Endothelial cell of umbilical vein (primary cell): Measurements from ENCODE around the gene EPN3. TPM values are rescaled to one million over a fixed set of nuclear protein-coding genes. Genes with fewer than 3 reads are reported as not detected.

ENCODE experiments used
- BruUV-seq: library from RNA; stranded (reverse); fragments of 400-500 nt; replicated peaks from 2 replicates; lab custom pipeline; 2021; lab: Mats Ljungman, UMichigan
- CTCF ChIA-PET: fragments of 300-600, 350-600 bp; sonication (Branson Sonifier 250); formaldehyde crosslinking; loops from one replicate; lab custom pipeline; 2021; ENCODE audit warnings: antibody characterized with exemption, inconsistent platforms; lab: Charles Lee
- POLR2A ChIA-PET: fragments of 300-600, 350-600 bp; sonication (Branson Sonifier 250); formaldehyde crosslinking; loops from one replicate; lab custom pipeline; 2021; ENCODE audit warnings: antibody characterized with exemption, inconsistent platforms; lab: Charles Lee
- DNase-seq: peaks from one replicate; pipeline ENCODE4 v3.0.0-alpha.2; 2011; ENCODE audit warnings: low read depth, low spot score
- FAIRE-seq: peaks from 2 replicates; lab custom pipeline; 2011; peaks lifted over from hg19 to GRCh38; lab: Jason Lieb, UNC
- H2AFZ ChIP-seq: 2 replicates; pipeline ENCODE4 v1.6.0; 2012; ENCODE audit warnings: low read depth, low read length, control low read depth, inconsistent platforms
- H3K27ac ChIP-seq: 2 replicates; pipeline ENCODE4 v1.5.1; 2011; ENCODE audit warnings: low read depth, mild to moderate bottlenecking, control low read depth, low read length, moderate library complexity; ENCODE audit not compliant: insufficient read depth
- H3K27me3 ChIP-seq, 2 experiments: 2 replicates each; pipeline versions ENCODE4 v1.6.0 to v1.6.1; 2011; ENCODE audit warnings: low read length in 2 of 2, mixed read lengths in 1 of 2; ENCODE audit not compliant: control insufficient read depth in 2 of 2, insufficient read depth in 2 of 2
- H3K36me3 ChIP-seq, 2 experiments: 2 replicates in 1 of 2; 3 replicates in 1 of 2; pipeline ENCODE4 v1.5.1; 2011; ENCODE audit warnings: low read length in 2 of 2, mild to moderate bottlenecking in 1 of 2, moderate library complexity in 1 of 2; ENCODE audit not compliant: control insufficient read depth in 2 of 2, insufficient read depth in 2 of 2; ENCODE audit errors: extremely low read depth in 1 of 2
- H3K4me1 ChIP-seq: 3 replicates; pipeline ENCODE4 v1.5.1; 2011; ENCODE audit warnings: mild to moderate bottlenecking, low read length; ENCODE audit not compliant: control insufficient read depth, insufficient read depth; ENCODE audit errors: extremely low read depth
- H3K4me2 ChIP-seq: 2 replicates; pipeline ENCODE4 v1.6.1; 2011; ENCODE audit warnings: low read length, control low read depth, mixed read lengths; ENCODE audit not compliant: insufficient read depth
- H3K4me3 ChIP-seq, 3 experiments: fragments of 200-600 bp in 1 of 3; sonication (generic), shearing (Covaris generic) in 1 of 3; replicated peaks in 1 of 3; 2 replicates each; pipeline ENCODE4 v1.5.1; 2011 to 2016; ENCODE audit warnings: control low read depth in 3 of 3, low read length in 3 of 3, mild to moderate bottlenecking in 2 of 3, inconsistent platforms in 1 of 3, low read depth in 1 of 3, moderate library complexity in 1 of 3; ENCODE audit not compliant: insufficient read depth in 1 of 3
- H3K79me2 ChIP-seq: 2 replicates; pipeline ENCODE4 v1.6.0; 2012; ENCODE audit warnings: low read length, inconsistent platforms; ENCODE audit not compliant: control insufficient read depth, insufficient read depth
- H3K9ac ChIP-seq: replicated peaks from 2 replicates; pipeline ENCODE3; 2011; ENCODE audit warnings: low read length, control low read depth; ENCODE audit not compliant: insufficient read depth; ENCODE audit errors: extremely low read depth
- H3K9me1 ChIP-seq: replicated peaks from 3 replicates; pipeline ENCODE4 v1.6.0; 2011; ENCODE audit warnings: mild to moderate bottlenecking, low read length; ENCODE audit not compliant: control insufficient read depth, insufficient read depth; ENCODE audit errors: extremely low read depth
- H3K9me3 ChIP-seq: replicated peaks from 2 replicates; pipeline ENCODE4 v1.5.1; 2012; ENCODE audit warnings: low read length, inconsistent platforms; ENCODE audit not compliant: control insufficient read depth, insufficient read depth
- H4K20me1 ChIP-seq: replicated peaks from 2 replicates; pipeline ENCODE3; 2011; ENCODE audit warnings: mild to moderate bottlenecking, low read length; ENCODE audit not compliant: control insufficient read depth, insufficient read depth; ENCODE audit errors: extremely low read depth
- EZH2 ChIP-seq: IDR thresholded peaks from 2 replicates; pipeline ENCODE4 v1.6.1; 2012; ENCODE audit warnings: borderline replicate concordance, low read depth, mild to moderate bottlenecking, moderate library complexity, low read length, inconsistent platforms; ENCODE audit not compliant: severe bottlenecking
- FOS ChIP-seq: IDR thresholded peaks from 2 replicates; pipeline ENCODE4 v1.6.1; 2011; ENCODE audit warnings: mild to moderate bottlenecking, low read length, moderate library complexity, borderline replicate concordance; ENCODE audit not compliant: insufficient read depth
- JUN ChIP-seq: IDR thresholded peaks from 2 replicates; pipeline ENCODE4 v1.6.1; 2011; ENCODE audit warnings: borderline replicate concordance, low read depth; ENCODE audit not compliant: insufficient read length, insufficient read depth
- MYC ChIP-seq: IDR thresholded peaks from one replicate; pipeline ENCODE4 v1.6.1; 2011; ENCODE audit warnings: mild to moderate bottlenecking, low read depth, low read length
- POLR2A ChIP-seq: IDR thresholded peaks from 2 replicates; pipeline ENCODE4 v1.6.1; 2012; ENCODE audit warnings: low read depth, mild to moderate bottlenecking, control low read depth, low read length
- POLR2AphosphoS5 ChIP-seq: IDR thresholded peaks from 2 replicates; pipeline ENCODE4 v1.6.1; 2012; ENCODE audit warnings: low read depth, mild to moderate bottlenecking, control low read depth, low read length, moderate library complexity; ENCODE audit not compliant: insufficient read depth
- dilution Hi-C: fragments of 300-500 bp; cut with MboI; formaldehyde crosslinking; loops from one replicate; pipeline ENCODE4 v1.15.0; 2019; ENCODE audit warnings: low sequenced_read_pairs; ENCODE audit not compliant: extremely low pct_ligation_motif_present
- intact Hi-C: fragments of 100-400 bp; cut with micrococcal nuclease; formaldehyde crosslinking; loops from one replicate; pipeline ENCODE4 v1.10.0; 2022
- polyA plus RNA-seq, 4 experiments: library from polyadenylated mRNA; depleted of rRNA in 3 of 4; stranded (reverse) in 3 of 4; unstranded in 1 of 4; fragments of >200 nt; gene quantifications; 2 replicates each; pipeline versions ENCODE4 v1.2.1 to v1.2.3, GENCODE V29; 2011 to 2012; ENCODE audit warnings: missing spikeins in 1 of 4
- total RNA-seq: library from RNA; stranded (reverse); gene quantifications from 2 replicates; pipeline ENCODE4 v1.2.3, GENCODE V29; 2021
- TF ChIP-seq, protein P1 (sequence below): IDR thresholded peaks from 2 replicates; pipeline ENCODE4 v1.6.1; 2011; ENCODE audit not compliant: insufficient read depth, insufficient read length
- TF ChIP-seq, protein P2 (sequence below), 2 donors: IDR thresholded peaks; 1 replicate in 1 of 2; 2 replicates in 1 of 2; pipeline ENCODE4 v1.5.1; 2011; ENCODE audit warnings: low read length in 2 of 2, mild to moderate bottlenecking in 2 of 2, moderate library complexity in 2 of 2, control low read depth in 1 of 2, inconsistent platforms in 1 of 2, low read depth in 1 of 2; ENCODE audit not compliant: insufficient read depth in 1 of 2; ENCODE audit errors: extremely low read depth in 1 of 2

Gene EPN3
- total and polyA plus RNA-seq, 2 donors (not counting 3 experiments of a cell fraction or from before 2014, with no cell fraction given) = not detected

DNA sequence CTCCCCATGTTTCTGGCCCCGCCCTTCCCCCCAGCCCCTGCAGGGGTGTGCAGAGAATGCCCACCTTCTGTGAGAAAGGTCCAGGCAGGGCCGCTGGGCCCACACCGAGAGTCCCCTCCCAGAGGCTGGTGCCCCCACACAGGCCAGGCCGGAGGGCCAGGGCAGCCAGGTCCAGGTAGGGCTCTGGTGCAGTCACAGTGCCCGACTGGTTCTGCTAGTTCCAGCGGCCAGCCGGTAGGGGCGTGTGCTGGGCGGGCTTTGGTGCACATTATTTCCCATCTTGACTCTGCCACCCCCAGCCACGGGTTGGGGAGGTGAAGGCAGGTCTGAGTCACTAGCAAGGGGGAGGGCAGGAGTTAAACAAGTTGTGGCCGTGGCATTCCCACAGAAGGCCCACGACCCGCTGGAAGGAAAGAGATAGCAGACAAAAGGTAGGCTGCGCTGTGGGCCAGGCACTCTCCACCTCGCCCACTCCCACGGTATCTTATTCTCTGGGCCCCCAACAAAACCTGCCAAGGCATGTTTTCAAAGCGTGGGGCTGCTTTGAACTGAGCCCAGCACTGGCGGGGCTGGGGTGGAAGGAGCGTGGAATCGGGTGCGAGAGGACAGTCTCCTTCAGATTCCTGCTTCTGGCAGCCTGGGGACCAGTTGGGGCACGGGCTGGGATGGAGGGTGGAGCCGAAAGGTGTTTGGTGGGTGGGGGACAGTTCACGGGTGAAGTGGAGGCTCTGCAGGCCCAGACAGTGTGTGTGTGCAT, 1.9 kb downstream of the EPN3 start:
- intact Hi-C loops = no loop called here
- dilution Hi-C loops = no loop called here
- BruUV-seq = no TSS peak
- Histone ChIP-seq H3K4me2 (no peak overlapping the region), H3K4me3 (no peak overlapping the region), H3K9me3 (no peaks in the 10 kb centered on the region), H3K4me1 (no peaks in the 10 kb centered on the region), H3K9me1 (no peaks in the 10 kb centered on the region), H3K27me3 (peaks cover 13 to 26% of the 10 kb centered on the region in 2 experiments), H3K79me2 (no peaks in the 10 kb centered on the region), H3K27ac (no peak overlapping the region), H3K36me3 (no peaks in the 10 kb centered on the region), H3K9ac (no peak overlapping the region), H2AFZ (no peak overlapping the region), H4K20me1 (no peaks in the 10 kb centered on the region)
- DNase-seq (no peak), FAIRE-seq (no peak)
- TF ChIP-seq MYC (no peak), FOS (no peak), JUN (no peak), POLR2A (no peak), POLR2AphosphoS5 (no peak), EZH2 (no peak)
- TF ChIP-seq, protein P1, sequence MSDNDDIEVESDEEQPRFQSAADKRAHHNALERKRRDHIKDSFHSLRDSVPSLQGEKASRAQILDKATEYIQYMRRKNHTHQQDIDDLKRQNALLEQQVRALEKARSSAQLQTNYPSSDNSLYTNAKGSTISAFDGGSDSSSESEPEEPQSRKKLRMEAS = no peak
- TF ChIP-seq, protein P2, sequence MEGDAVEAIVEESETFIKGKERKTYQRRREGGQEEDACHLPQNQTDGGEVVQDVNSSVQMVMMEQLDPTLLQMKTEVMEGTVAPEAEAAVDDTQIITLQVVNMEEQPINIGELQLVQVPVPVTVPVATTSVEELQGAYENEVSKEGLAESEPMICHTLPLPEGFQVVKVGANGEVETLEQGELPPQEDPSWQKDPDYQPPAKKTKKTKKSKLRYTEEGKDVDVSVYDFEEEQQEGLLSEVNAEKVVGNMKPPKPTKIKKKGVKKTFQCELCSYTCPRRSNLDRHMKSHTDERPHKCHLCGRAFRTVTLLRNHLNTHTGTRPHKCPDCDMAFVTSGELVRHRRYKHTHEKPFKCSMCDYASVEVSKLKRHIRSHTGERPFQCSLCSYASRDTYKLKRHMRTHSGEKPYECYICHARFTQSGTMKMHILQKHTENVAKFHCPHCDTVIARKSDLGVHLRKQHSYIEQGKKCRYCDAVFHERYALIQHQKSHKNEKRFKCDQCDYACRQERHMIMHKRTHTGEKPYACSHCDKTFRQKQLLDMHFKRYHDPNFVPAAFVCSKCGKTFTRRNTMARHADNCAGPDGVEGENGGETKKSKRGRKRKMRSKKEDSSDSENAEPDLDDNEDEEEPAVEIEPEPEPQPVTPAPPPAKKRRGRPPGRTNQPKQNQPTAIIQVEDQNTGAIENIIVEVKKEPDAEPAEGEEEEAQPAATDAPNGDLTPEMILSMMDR (IDR thresholded peaks at IDR 0.05; ENCODE audit: extremely low read depth in 1 of 2, insufficient read depth in 1 of 2, low read depth in 1 of 2, low read length in 2 of 2) = peak; percentile 12 to 54
- CTCF ChIA-PET = interaction anchor here (1.9 kb wide), 1 partner anchor 10 kb away, joined by 5 read pairs; no protein-coding TSS in a partner anchor
- POLR2A ChIA-PET = no interaction called here
